ENCODE data around the gene CCDC121.

CCDC121 gene

GRCh38 chr2:27593240-27593639 lies 35.6 kb downstream of the CCDC121 start:
- Histone ChIP-seq H3K4me3 (ENCODE audit: insufficient read depth, low read length, poor library complexity, severe bottlenecking) (no peak overlapping the region), H3K9me2 (replicated peaks; ENCODE audit: insufficient read depth, low read length) (no peaks in the 10 kb centered on the region), H3K4me2 (ENCODE audit: low read depth, low read length, poor library complexity, severe bottlenecking) (no peak overlapping the region), H3K9ac (ENCODE audit: low read length) (no peak overlapping the region), H3K27me3 (ENCODE audit: low read length) (no peaks in the 10 kb centered on the region), H4K20me1 (ENCODE audit: low read depth, low read length) (peaks cover 5% of the 10 kb centered on the region; the same call in 1 of the 2 replicates), H3F3A (ENCODE audit: insufficient read depth) (no peaks in the 10 kb centered on the region), H3K36me3 (ENCODE audit: low read length) (peaks cover 19% of the 10 kb centered on the region; the same call in 1 of the 2 replicates), H3K9me3 (ENCODE audit: insufficient read depth, low read length) (peaks cover 6% of the 10 kb centered on the region; the same call in 1 of the 2 replicates), H3K27ac (ENCODE audit: low read depth, low read length) (no peak overlapping the region), H2AFZ (ENCODE audit: low read depth, low read length, severe bottlenecking) (no peak overlapping the region), H3K79me2 (ENCODE audit: insufficient read depth, low read length) (peaks cover 98% of the 10 kb centered on the region)
- TF ChIP-seq CTCF (IDR thresholded peaks at IDR 0.05; ENCODE audit: insufficient read depth, low read length, poor library complexity, severe bottlenecking) (no peak), EZH2phosphoT487 (conservative IDR thresholded peaks at IDR 0.05; ENCODE audit: low read length) (no peak)

- H3F3A ChIP-seq (ENCODE audit: insufficient read depth) = no peaks in the 10 kb centered on the region
- H2AFZ ChIP-seq (ENCODE audit: low read depth, low read length, severe bottlenecking) = no peak overlapping the region
- no peak for TF ChIP-seq EZH2phosphoT487 (conservative IDR thresholded peaks at IDR 0.05; ENCODE audit: low read length)
- no peak for TF ChIP-seq CTCF (IDR thresholded peaks at IDR 0.05; ENCODE audit: insufficient read depth, low read length, poor library complexity, severe bottlenecking)
- no peak overlapping the region for H3K9ac ChIP-seq (ENCODE audit: low read length)
- H4K20me1 ChIP-seq (ENCODE audit: low read depth, low read length) = peaks cover 8% of the 10 kb centered on the region
- no peaks in the 10 kb centered on the region for H3K9me2 ChIP-seq (replicated peaks; ENCODE audit: insufficient read depth, low read length)
- peaks cover 6% of the 10 kb centered on the region; the same call in 1 of the 2 replicates for H3K9me3 ChIP-seq (ENCODE audit: insufficient read depth, low read length)
- H3K36me3 ChIP-seq (ENCODE audit: low read length) = peaks cover 19% of the 10 kb centered on the region; the same call in 1 of the 2 replicates
- H3K27ac ChIP-seq (ENCODE audit: low read depth, low read length) = no peak overlapping the region
- H3K79me2 ChIP-seq (ENCODE audit: insufficient read depth, low read length) = peaks cover 98% of the 10 kb centered on the region
- H3K4me3 ChIP-seq (ENCODE audit: insufficient read depth, low read length, poor library complexity, severe bottlenecking) = no peak overlapping the region
- H3K4me2 ChIP-seq (ENCODE audit: low read depth, low read length, poor library complexity, severe bottlenecking) = no peak overlapping the region
- no peaks in the 10 kb centered on the region for H3K27me3 ChIP-seq (ENCODE audit: low read length)
Observed at GRCh38 chr2:27591745-27592144, 37.1 kb downstream of the CCDC121 start.

- Histone ChIP-seq H3F3A (ENCODE audit: insufficient read depth) (no peaks in the 10 kb centered on the region; the same call in 1 of the 2 replicates), H3K4me3 (ENCODE audit: insufficient read depth, low read length, poor library complexity, severe bottlenecking) (no peak overlapping the region), H3K9me3 (ENCODE audit: insufficient read depth, low read length) (peaks cover 3% of the 10 kb centered on the region; the same call in 1 of the 2 replicates), H3K9ac (ENCODE audit: low read length) (no peak overlapping the region), H3K27me3 (ENCODE audit: low read length) (no peaks in the 10 kb centered on the region), H3K9me2 (replicated peaks; ENCODE audit: insufficient read depth, low read length) (no peaks in the 10 kb centered on the region), H3K36me3 (ENCODE audit: low read length) (peaks cover 16% of the 10 kb centered on the region; the same call in 1 of the 2 replicates), H3K4me2 (ENCODE audit: low read depth, low read length, poor library complexity, severe bottlenecking) (no peak overlapping the region), H2AFZ (ENCODE audit: low read depth, low read length, severe bottlenecking) (no peak overlapping the region), H4K20me1 (ENCODE audit: low read depth, low read length) (peaks cover 8% of the 10 kb centered on the region), H3K27ac (ENCODE audit: low read depth, low read length) (no peak overlapping the region), H3K79me2 (ENCODE audit: insufficient read depth, low read length) (peaks cover 100% of the 10 kb centered on the region)
- TF ChIP-seq EZH2phosphoT487 (conservative IDR thresholded peaks at IDR 0.05; ENCODE audit: low read length) (no peak), CTCF (IDR thresholded peaks at IDR 0.05; ENCODE audit: insufficient read depth, low read length, poor library complexity, severe bottlenecking) (no peak)
Observed at GRCh38 chr2:27588308-27588707, 40.5 kb downstream of the CCDC121 start.

Data from SU-DHL-6 (cell line).